Measurements from ENCODE around the gene TCEANC. TPM values are rescaled to one million over a fixed set of nuclear protein-coding genes. Genes with fewer than 3 reads are reported as not detected.

Gene TCEANC
- total and polyA plus RNA-seq, 2 of the 4 experiments (the other 2 are of a cell fraction): 0.99 to 2.5 TPM

- Histone ChIP-seq H3K9me1 (ENCODE audit: insufficient read depth, low read length) (peaks cover 3% of the 10 kb centered on the region; the same call in 1 of the 2 replicates), H3K18ac (ENCODE audit: low read depth, low read length) (no peak overlapping the region), H3K36me3 (ENCODE audit: control insufficient read depth, insufficient read depth, low read length) (peaks cover 2% of the 10 kb centered on the region), H2BK20ac (ENCODE audit: low read depth, low read length) (no peak overlapping the region), H4K91ac (ENCODE audit: insufficient read depth, low read depth, low read length) (no peak overlapping the region), H3K4me2 (ENCODE audit: low read depth, low read length) (no peak overlapping the region), H4K5ac (ENCODE audit: low read depth, low read length) (no peak overlapping the region), H2BK15ac (ENCODE audit: low read depth, low read length) (no peak overlapping the region), H3K4ac (ENCODE audit: low read depth, low read length) (no peak overlapping the region), H3K27ac (ENCODE audit: insufficient read depth, low read length) (no peak overlapping the region), H2BK5ac (ENCODE audit: low read depth, low read length, poor library complexity, severe bottlenecking) (no peak overlapping the region), H3K4me3 (ENCODE audit: insufficient read depth, low read depth, low read length) (no peak overlapping the region), H3K56ac (ENCODE audit: extremely low read depth, insufficient read depth, low read length) (no peak overlapping the region), H2BK120ac (ENCODE audit: low read depth, low read length) (no peak overlapping the region), H2AFZ (replicated peaks; ENCODE audit: low read length, poor library complexity) (no peak overlapping the region), H3K9me3 (ENCODE audit: control insufficient read depth, insufficient read depth, low read length) (no peaks in the 10 kb centered on the region), H3K79me1 (ENCODE audit: low read depth in 1 of 2, low read length in 2 of 2) (peaks cover 23 to 56% of the 10 kb centered on the region in 2 experiments), H3K14ac (replicated peaks; ENCODE audit: low read depth, low read length) (no peak overlapping the region), H2AK5ac (ENCODE audit: low read depth, low read length) (no peak overlapping the region), H4K20me1 (ENCODE audit: insufficient read depth, low read length) (peaks cover 57% of the 10 kb centered on the region), H3K23ac (ENCODE audit: low read depth, low read length) (no peak overlapping the region), H3K9ac (ENCODE audit: low read depth, low read length) (no peak overlapping the region), H4K8ac (ENCODE audit: low read depth in 2 of 2, low read length in 2 of 2) (no peak overlapping the region), H3K27me3 (ENCODE audit: control insufficient read depth, insufficient read depth, low read length) (no peaks in the 10 kb centered on the region; the same call in 1 of the 2 replicates), H2AK9ac (replicated peaks; ENCODE audit: low read depth, low read length, poor library complexity) (no peak overlapping the region), H3K4me1 (ENCODE audit: control insufficient read depth, insufficient read depth, low read length) (peaks cover 9% of the 10 kb centered on the region)
- dilution Hi-C loops (cut with HindIII; ENCODE audit: low sequenced_read_pairs, unreplicated experiment) (no loop called here), intact Hi-C loops (cut with micrococcal nuclease) (loop anchor here (5.0 kb wide), 1 partner anchor 38 kb away; the partner anchor contains the start of genes OFD1 and TRAPPC2), in situ Hi-C loops (cut with MboI; ENCODE audit: low sequenced_read_pairs) (no loop called here)
- TF ChIP-seq RAD21 (IDR thresholded peaks at IDR 0.05; ENCODE audit: low read length) (no peak), CHD1 (IDR thresholded peaks at IDR 0.05; ENCODE audit: low read depth, low read length) (no peak)
- ChIA-PET POLR2A (ENCODE audit: unreplicated experiment) (no interaction called here), CTCF (interaction anchor here (1.2 kb wide), 1 partner anchor 10 kb away, joined by 5 read pairs; no protein-coding TSS in a partner anchor)
- BruUV-seq (replicated peaks): no TSS peak
- ATAC-seq (ENCODE audit: low read depth) (0 out of 2 replicates have a peak, but pooled peaks have one; percentile 27), DNase-seq (no peak)
- no CpG with 5 or more reads among the region's 2 CpGs for whole genome bisulfite sequencing, 2 experiments (ENCODE audit: extremely low coverage in 2 of 2, insufficient read length in 1 of 2)
These were observed 41.4 kb downstream of the TCEANC start for GRCh38 chrX:13694359-13694758.
